GM12801 (cell line): ENCODE measurements around the gene VPS35L.

Experiments
- CTCF ChIP-seq: IDR thresholded peaks from one replicate; pipeline ENCODE4 v1.5.1; 2011; ENCODE audit warnings: control low read depth; ENCODE audit not compliant: insufficient read length; ENCODE audit errors: extremely low read depth

VPS35L gene

GRCh38 chr16:19711643-19712042 is 156.1 kb downstream of the VPS35L start:
- no peak for TF ChIP-seq CTCF

GRCh38 chr16:19712418-19713058 is 157.0 kb downstream of the VPS35L start:
- TF ChIP-seq CTCF, result no peak

GRCh38 chr16:19713697-19714096 is 158.2 kb downstream of the VPS35L start:
- TF ChIP-seq CTCF, result no peak

GRCh38 chr16:19715566-19715965 is 160.1 kb downstream of the VPS35L start:
- TF ChIP-seq CTCF, result no peak

- TF ChIP-seq CTCF, result no peak
These were observed 160.7 kb downstream of the VPS35L start for GRCh38 chr16:19716183-19716582.

GRCh38 chr16:19717314-19717713 is 161.8 kb downstream of the VPS35L start:
- no peak for TF ChIP-seq CTCF

- no peak for TF ChIP-seq CTCF
These were observed 162.5 kb downstream of the VPS35L start, which contains the start of the genes IQCK and KNOP1 for GRCh38 chr16:19717741-19718623. Gene IQCK (plus strand): TSS chr16:19718271. CDS start chr16:19718307, 36 bp downstream. Gene KNOP1 (minus strand): TSS chr16:19718227. CDS start chr16:19715035, 3,192 bp downstream.
